ENCODE results near the gene HOXD13.

The HOXD13 gene

DNA sequence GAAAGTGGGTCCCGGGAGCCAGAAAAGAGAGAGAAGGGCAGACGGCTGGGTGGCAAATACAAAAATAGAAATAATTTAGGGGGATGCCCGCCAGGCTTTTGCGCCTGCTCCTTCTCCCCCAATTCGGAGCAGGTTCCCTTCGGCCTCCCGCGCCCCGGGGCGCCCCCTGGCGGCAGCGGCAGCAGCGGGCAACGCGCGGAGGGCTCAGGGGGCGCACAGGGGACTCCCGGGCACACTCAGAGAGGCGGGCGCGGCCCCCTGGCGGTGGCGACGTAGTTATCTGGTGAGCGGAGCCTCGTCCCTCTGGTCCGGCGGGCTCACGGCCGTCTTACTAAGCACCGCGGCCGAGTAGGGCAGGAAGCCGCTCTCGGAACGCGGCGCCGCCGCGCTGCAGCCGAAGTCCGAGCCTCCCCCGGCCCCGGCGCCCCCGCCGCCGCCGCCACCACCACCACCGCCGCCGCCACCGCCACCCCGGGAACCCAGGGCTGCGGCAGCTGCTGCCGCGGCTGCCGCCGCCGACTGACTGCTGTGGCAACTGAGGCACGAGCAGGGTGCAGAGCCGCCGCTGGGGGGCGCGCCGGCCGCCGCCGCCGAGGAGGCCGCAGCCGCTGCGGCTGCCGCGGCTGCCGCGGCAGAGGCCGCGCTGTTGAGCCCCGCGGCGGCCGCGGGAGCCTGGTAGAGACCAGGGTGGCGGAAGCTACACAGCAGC lies 12.5 kb upstream of the HOXD13 start:
- peaks cover 3% of the 10 kb centered on the region for H3K9me3 Mint-ChIP-seq
- H3K4me3 Mint-ChIP-seq = peak overlapping the region; percentile 63 to 69 (median 68)

DNA sequence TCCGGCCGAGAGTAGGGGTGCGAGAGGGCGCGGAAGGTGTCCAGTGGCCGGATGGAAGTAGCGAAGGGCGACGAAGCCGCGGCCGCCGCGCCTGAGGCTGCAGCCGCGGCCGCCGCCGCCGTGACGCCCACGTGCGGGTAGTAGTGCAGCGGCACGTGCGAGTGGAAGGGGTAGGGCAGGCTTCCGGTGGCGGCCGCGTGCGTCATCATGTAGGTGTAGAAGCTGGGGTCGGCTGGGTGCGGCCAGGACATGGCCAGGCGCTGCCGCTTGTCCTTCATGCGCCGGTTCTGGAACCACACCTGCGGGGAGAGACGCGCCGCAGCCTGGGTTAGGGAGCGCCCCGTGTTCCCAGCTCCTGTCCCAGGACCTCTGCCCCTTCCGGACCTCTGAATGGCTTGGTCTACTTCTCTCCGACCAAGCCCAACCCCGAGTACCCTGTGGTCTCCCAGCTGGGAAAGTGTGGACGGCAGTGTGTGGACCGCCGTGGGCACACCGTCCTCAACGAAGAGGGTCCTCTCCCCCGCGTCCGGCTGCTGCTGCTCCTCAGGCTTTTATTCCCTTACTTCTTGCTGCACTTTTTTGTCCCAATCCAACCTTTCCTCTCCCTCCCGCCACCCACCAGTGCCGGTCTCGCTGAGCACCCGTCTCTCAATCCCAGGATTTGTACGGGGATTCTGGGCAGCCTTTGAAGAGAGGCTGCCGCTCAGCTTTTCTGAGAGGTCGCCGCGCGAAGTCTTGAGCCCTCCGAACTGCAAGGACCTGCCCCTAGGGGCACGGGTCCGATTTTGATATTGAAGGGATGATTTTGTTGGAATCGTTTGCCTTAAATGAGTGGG lies 11.8 kb upstream of the HOXD13 start:
- H3K9me3 Mint-ChIP-seq = peaks cover 3% of the 10 kb centered on the region
- H3K4me1 Mint-ChIP-seq = peaks cover 43% of the 10 kb centered on the region
- no peak overlapping the region for H3K27ac Mint-ChIP-seq
- no peaks in the 10 kb centered on the region for H3K36me3 Mint-ChIP-seq (ENCODE audit: low read depth)
- TF ChIP-seq, protein P1, sequence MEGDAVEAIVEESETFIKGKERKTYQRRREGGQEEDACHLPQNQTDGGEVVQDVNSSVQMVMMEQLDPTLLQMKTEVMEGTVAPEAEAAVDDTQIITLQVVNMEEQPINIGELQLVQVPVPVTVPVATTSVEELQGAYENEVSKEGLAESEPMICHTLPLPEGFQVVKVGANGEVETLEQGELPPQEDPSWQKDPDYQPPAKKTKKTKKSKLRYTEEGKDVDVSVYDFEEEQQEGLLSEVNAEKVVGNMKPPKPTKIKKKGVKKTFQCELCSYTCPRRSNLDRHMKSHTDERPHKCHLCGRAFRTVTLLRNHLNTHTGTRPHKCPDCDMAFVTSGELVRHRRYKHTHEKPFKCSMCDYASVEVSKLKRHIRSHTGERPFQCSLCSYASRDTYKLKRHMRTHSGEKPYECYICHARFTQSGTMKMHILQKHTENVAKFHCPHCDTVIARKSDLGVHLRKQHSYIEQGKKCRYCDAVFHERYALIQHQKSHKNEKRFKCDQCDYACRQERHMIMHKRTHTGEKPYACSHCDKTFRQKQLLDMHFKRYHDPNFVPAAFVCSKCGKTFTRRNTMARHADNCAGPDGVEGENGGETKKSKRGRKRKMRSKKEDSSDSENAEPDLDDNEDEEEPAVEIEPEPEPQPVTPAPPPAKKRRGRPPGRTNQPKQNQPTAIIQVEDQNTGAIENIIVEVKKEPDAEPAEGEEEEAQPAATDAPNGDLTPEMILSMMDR (IDR thresholded peaks at IDR 0.05; ENCODE audit: unreplicated experiment in 3 of 3) = no peak
- H3K27me3 Mint-ChIP-seq (ENCODE audit: low read depth) = peaks cover 97% of the 10 kb centered on the region
- H3K4me3 Mint-ChIP-seq = peak overlapping the region; percentile 43 to 71 (median 61)

More for the DNA sequence above, 12.5 kb upstream of the HOXD13 start:
- Mint-ChIP-seq H3K27ac (no peak overlapping the region), H3K4me1 (peaks cover 39% of the 10 kb centered on the region), H3K36me3 (ENCODE audit: low read depth) (no peaks in the 10 kb centered on the region), H3K27me3 (ENCODE audit: low read depth) (peaks cover 97% of the 10 kb centered on the region)
- TF ChIP-seq, protein P1 (IDR thresholded peaks at IDR 0.05; ENCODE audit: unreplicated experiment in 3 of 3) = peak; percentile 87 to 93 (median 93)

DNA sequence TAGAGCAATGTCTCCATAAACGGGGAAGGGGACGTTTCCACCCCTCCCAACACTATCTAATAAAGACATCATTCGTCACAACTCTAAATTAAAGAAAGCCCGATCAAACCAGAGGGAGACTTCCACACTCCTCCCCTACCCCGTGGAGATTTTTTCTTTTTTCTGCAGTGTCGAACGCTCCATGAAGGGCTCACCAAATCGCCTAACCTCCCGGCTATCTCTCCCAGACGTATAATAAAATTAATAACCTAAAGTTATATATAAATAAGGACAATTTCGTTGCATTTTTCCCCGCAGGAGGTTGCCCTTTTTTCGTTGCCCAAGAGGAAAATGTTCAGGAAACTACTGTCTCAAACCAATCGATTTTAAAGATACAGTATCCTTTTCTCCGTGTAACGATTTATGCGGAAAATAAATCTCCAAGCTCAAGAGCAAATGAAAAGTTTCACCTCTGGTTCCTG lies 11.1 kb upstream of the HOXD13 start:
- Mint-ChIP-seq H3K9me3 (peaks cover 3% of the 10 kb centered on the region), H3K36me3 (ENCODE audit: low read depth) (no peaks in the 10 kb centered on the region), H3K4me1 (peaks cover 43% of the 10 kb centered on the region), H3K27me3 (ENCODE audit: low read depth) (peaks cover 97% of the 10 kb centered on the region), H3K27ac (no peak overlapping the region), H3K4me3 (peak overlapping the region; percentile 36 to 71 (median 61))
- TF ChIP-seq, protein P1 (IDR thresholded peaks at IDR 0.05; ENCODE audit: unreplicated experiment in 3 of 3) = no peak

DNA sequence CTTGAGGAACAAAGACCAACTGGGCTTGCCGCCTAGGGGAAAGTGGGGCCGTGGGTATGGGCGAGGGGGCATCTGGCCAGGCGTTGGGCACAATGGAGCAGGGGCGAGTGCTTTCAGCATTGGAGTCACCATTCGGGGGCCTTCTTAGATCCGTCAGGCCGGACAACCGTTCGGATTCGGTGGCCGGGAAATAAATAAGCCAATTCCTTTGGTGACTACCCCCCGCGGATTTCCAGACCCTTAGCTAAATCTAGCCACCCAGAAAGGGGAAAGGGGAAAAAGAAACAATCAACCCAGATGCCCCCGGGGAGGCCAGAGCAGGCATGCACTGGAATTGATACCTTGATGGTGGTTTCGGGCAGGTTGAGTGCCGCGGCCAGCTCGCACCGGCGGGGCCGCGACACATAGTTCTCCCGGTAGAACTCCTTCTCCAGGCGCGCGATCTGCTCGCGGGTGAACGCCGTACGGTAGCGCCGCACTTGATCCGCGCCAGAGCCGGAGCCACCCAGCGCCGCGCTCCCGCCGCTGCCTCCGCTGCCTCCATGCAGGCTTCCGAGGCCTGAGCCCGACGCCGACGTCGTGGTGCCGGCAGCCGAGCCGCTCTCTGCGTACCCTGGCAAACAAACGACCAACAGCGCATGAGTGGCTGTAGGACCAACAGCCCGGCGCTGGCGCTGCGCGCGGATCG lies 10.5 kb upstream of the HOXD13 start:
- peaks cover 97% of the 10 kb centered on the region for H3K27me3 Mint-ChIP-seq (ENCODE audit: low read depth)
- H3K27ac Mint-ChIP-seq = no peak overlapping the region
- H3K9me3 Mint-ChIP-seq = peaks cover 5% of the 10 kb centered on the region
- H3K4me1 Mint-ChIP-seq = peaks cover 43% of the 10 kb centered on the region
- H3K4me3 Mint-ChIP-seq = peak overlapping the region in 1 of 3 experiments; percentile 15
- TF ChIP-seq, protein P1 (IDR thresholded peaks at IDR 0.05; ENCODE audit: unreplicated experiment in 3 of 3) = no peak
- H3K36me3 Mint-ChIP-seq (ENCODE audit: low read depth) = no peaks in the 10 kb centered on the region

DNA sequence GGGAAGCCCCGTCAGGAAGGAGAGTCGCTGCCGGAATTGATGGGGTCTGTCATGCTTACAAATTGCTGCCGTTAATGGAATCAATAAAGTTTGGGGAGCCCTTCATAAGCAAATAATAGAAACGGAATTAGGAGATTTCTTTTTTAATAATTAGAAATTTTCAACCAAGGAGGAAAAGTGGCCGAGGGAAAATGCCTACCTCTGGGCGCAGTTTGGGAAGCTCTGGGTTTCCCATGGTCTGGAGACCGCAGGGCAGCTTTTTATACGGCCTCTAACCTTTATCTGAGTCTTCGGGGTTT lies 10.0 kb upstream of the HOXD13 start:
- H3K4me1 Mint-ChIP-seq = peaks cover 43% of the 10 kb centered on the region
- no peaks in the 10 kb centered on the region for H3K36me3 Mint-ChIP-seq (ENCODE audit: low read depth)
- H3K9me3 Mint-ChIP-seq = peaks cover 6% of the 10 kb centered on the region

More for the DNA sequence above, 10.0 kb upstream of the HOXD13 start:
- Mint-ChIP-seq H3K27ac (no peak overlapping the region), H3K27me3 (ENCODE audit: low read depth) (peaks cover 97% of the 10 kb centered on the region), H3K4me3 (peak overlapping the region in 2 of 3 experiments; percentile 15 to 50)
- TF ChIP-seq, protein P1 (IDR thresholded peaks at IDR 0.05; ENCODE audit: unreplicated experiment in 3 of 3) = no peak

Measured in nephron (organoid).